Frontal cortex (tissue), 4 donors: ENCODE measurements around the gene CD33. TPM values are rescaled to one million over a fixed set of nuclear protein-coding genes. Genes with fewer than 3 reads are reported as not detected.
"Not testable (repeated sequence)": the region's sequence is repeated elsewhere in the genome, so short reads cannot be mapped to it uniquely, and the experiment has no call there.

ENCODE experiments used
- DNase-seq, 2 donors: peaks; one replicate each; pipeline ENCODE4 v3.0.0; 2012; ENCODE audit warnings: low spot score in 2 of 2
- FAIRE-seq: peaks from 2 replicates; lab custom pipeline; 2012; peaks lifted over from hg19 to GRCh38; lab: Jason Lieb, UNC
- total RNA-seq: library from RNA; depleted of rRNA; stranded (reverse); fragments of >200 nt; gene quantifications from one replicate; pipeline ENCODE4 v1.2.3, GENCODE V29; 2014
- donor health status: control.
- donor health status: control.
- donor health status: control.

CD33 gene
- 0.41 TPM for total RNA-seq

DNA sequence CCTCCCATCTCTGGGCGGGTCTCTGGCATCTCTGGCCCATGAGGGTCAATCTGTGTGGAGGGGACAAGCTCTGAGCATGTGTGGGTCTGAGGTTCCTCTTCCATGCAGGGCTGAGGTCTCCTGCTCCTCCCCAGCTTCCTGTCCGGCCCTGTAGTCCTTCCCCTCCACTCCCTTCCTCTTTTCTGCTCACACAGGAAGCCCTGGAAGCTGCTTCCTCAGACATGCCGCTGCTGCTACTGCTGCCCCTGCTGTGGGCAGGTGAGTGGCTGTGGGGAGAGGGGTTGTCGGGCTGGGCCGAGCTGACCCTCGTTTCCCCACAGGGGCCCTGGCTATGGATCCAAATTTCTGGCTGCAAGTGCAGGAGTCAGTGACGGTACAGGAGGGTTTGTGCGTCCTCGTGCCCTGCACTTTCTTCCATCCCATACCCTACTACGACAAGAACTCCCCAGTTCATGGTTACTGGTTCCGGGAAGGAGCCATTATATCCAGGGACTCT is at the start of gene CD33:
Gene CD33, plus strand, starts transcription at position 183 of the 496 bp plus-strand sequence. Its CDS starts 39 bp downstream, at position 222.
- not testable (repeated sequence) for DNase-seq

DNA sequence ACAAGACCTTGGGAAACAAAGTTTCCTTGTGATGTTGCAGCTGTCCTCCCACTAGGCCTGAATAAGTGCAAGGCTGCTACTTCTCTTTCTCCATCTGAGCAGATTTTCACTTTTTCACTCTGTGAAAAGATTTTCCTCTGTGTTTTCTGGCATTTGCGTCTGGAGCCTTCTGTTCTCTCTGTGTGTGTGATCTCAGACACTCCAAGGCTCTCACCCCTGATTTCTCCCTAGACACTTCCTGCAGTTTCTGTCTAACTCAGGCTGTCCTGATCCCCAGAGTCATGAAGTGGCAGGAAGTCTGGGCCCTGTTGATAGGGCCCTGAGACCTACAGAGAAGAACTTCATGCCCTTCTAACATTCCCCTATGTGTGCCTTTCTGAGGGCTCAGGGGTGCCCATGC is 45.6 kb upstream of the CD33 start:
- DNase-seq (no peak), FAIRE-seq (no peak)

More for the DNA sequence above, at the start of gene CD33:
- FAIRE-seq = not testable (repeated sequence)

DNA sequence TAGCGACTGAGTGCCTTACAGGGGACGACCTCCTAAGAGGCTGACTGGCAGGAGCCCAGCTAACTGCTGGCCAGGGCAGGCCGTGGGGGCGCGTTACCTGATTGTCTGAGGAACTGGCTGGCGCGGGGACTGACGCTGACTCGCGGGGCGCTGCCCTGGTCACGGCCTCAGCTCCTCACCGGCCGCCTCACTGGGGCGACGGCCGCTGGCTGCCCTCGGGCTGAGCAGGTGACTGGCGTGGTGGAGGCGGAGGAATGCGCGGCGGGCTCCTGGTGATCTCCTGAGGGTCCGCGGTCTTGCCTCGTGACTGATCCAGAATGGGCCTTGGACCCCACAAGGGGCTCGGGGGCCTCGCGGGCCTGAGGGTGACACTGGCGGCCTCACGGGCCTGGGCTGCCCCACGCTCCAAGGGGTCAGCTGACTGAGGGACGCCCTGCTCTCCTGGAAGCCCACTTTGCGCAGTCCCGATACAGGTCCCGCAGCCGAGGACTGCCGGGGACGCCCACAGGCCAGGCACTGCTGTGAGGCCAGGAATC is 43.4 kb upstream of the CD33 start:
- DNase-seq (no peak), FAIRE-seq (no peak)

DNA sequence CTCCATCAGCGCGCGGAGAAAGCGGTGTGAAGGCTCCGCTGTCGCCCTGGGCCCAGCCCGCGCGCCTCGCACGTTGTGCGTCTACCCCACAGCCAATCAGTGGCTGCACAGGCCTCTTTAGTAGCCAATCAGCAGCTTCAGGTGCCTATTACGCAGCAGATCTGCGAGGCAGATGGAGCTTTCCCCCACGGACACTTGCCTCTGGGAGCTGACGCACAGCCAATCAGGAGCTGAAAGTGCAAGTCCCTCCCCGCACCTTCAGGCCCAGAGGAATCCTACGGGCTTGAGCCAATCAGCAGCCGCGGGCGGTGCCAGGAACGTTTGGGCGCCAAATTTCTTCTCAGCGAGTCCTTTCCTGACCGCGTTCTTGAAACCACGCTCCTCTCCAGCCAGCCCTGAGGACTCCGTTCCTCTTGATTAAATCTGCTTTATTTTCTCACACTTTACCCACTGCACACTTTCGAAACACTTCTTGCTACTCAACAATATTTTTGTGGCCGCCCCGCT is 42.9 kb upstream of the CD33 start:
- no peak for DNase-seq
- no peak for FAIRE-seq

DNA sequence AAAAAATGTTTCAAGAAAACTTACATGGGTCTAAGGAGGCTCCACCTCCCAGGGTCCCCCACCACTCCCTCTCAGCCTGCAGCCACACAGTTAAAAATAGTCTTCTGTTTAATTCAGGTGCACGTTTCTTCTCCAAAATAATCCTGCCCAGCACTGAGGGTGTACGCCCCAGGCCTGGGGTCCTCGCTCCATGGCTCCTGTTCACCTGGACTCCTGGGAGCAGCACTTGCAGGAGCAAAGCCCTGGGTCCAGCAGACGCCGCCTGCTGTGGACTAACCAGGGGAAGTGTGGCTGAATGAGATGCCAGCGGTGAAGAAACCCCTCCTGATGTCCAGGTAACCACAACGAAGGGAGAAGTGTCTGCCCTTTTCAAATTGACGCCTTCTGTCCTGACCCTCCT is 41.3 kb upstream of the CD33 start:
- FAIRE-seq = no peak

DNA sequence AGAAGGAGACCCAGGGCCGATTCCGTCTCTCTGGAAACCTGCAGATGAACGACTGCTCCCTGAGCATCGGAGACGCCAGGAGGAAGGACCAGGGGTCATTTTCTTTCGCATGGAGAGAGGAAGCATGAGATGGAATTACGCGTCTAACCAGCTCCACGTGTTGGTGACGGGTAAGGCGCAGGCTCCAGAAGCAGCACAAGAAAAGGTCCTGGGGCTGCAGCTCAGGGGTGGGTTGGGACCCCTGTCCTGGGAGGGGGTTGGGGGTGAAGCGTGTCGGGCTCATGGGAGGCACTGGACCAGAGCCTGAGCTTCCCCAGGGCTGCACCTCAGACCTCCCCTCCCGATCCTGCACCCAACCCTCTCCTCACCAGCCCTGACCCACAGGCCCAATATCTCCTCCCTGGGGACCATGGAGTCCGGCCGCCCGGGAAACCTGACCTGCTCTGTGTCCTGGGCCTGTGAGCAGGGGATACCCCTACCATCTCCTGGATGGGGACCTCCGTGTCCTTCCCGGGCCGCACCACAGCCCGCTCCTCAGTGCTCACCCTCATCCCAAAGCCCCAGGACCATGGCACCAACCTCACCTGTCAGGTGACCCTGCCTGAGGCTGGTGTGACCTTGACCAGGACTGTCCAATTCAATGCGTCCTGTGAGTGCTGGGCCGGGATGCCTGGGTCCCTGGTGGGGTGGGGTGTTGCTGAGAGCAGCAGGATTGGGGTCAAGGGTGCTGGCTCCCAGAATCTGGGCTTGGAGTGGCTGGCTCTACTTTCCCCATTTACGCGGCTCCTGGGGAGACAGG is 39.6 kb upstream of the CD33 start:
- no peak for DNase-seq
- FAIRE-seq = no peak

More for the DNA sequence above, 41.3 kb upstream of the CD33 start:
- no peak for DNase-seq

DNA sequence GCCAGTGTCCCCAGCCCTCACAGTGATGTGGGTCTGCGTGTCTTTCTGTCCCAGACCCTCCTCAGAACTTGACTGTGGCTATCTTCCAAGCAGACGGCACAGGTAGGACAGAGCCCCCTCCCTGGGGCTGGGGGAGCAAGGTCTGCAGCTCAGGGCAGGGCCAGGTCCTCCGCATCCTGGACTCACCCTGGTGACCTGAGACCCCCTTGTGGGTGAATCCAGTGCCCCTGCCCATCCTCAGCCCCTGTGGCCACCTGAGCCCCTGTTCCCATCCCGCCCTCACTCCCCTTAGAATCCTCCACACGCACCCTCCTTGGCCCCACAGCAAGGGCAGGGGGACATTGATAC is 39.0 kb upstream of the CD33 start:
- DNase-seq (no peak), FAIRE-seq (no peak)

DNA sequence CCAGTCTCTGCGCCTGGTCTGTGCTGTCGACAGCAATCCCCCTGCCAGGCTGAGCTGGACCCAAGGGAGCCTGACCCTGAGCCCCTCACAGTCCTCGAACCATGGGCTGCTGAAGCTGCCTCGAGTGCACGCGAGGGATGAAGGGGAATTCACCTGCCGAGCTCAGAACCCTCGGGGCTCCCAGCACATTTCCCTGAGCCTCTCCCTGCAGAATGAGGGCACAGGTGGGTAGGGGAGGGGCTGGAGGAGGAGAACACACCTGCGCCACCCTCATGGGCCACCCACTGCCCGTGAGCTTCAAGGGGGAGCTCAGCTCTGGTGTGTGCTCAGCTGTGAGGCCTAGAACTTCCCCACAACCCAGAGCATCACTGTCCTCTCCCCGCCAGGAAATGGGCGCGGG is 38.6 kb upstream of the CD33 start:
- no peak for FAIRE-seq

DNA sequence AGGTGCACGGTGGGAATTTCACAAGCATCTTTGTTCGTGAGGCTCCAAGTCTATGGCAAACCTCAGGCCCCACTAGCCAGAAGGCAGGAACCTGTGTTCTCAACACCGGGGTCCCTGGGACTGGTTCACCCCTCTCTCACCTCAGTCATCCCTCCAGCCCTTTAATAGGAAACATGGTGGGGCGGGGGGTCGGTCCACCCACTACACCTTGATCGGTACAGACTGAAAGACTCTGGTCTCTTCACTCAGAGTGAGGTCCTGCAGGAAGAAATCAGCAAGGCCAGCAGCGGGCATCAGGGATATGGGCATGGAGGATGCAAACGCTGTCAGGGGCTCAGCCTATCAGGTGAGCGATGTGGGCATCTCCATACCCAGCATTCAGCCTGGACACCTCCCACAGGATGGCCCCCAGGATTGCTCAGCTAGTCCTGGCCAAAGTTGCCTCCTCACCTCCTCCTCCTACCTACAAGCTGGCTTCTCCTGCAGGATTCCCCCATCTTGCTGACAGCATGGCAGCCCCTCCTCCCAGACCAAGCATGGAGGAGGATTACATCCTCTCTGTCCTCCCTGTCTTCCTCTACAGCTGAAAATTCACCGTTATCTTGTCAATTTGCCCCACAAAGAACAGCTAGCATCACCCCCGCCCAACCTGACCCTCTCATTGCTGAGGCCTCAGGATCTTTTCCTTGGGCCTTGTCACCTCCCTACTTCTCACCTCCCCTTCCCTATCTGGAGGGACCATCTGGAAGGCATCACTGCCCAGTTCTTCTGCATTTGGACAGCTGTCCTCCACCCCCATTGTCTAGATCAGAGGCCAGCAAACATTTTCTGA is 37.3 kb upstream of the CD33 start:
- DNase-seq (no peak), FAIRE-seq (no peak)

More for the DNA sequence above, 38.6 kb upstream of the CD33 start:
- no peak for DNase-seq

DNA sequence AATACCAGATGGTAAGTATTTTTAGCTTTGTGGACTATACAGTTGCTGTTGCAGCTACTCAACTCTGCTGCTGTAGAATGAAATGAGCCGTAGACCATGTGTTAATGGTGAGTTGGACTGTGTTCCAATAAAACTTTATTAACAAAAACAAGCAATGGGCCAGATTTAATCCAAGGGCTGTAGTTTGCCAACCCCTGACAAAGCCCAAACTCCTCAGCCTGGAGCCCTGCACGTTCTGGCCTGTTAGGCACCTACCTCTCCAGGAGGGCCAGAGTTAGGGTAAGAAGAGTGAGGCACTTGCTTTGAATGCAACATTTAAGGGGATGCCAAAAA is 36.7 kb upstream of the CD33 start:
- no peak for FAIRE-seq
- DNase-seq = no peak

DNA sequence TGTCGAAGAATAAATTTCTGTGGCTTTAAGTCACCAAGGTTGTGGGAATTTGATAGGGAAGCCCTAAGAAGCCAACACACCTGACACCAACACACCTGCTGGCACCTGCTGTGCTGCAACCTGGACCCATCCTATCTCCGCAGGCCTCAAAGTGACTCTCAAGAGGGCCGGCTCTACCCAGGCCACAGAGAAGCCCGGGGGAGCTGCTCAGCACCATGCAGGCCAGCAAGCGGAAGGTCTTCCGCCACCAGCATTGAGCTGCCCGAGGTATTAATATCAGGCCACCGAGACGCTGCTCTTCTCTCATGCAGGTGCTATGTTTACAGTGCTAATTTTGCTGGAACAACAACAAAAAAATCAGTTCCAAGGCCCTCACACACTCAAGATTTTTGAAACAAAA is 32.2 kb upstream of the CD33 start:
- no peak for FAIRE-seq
- no peak for DNase-seq

DNA sequence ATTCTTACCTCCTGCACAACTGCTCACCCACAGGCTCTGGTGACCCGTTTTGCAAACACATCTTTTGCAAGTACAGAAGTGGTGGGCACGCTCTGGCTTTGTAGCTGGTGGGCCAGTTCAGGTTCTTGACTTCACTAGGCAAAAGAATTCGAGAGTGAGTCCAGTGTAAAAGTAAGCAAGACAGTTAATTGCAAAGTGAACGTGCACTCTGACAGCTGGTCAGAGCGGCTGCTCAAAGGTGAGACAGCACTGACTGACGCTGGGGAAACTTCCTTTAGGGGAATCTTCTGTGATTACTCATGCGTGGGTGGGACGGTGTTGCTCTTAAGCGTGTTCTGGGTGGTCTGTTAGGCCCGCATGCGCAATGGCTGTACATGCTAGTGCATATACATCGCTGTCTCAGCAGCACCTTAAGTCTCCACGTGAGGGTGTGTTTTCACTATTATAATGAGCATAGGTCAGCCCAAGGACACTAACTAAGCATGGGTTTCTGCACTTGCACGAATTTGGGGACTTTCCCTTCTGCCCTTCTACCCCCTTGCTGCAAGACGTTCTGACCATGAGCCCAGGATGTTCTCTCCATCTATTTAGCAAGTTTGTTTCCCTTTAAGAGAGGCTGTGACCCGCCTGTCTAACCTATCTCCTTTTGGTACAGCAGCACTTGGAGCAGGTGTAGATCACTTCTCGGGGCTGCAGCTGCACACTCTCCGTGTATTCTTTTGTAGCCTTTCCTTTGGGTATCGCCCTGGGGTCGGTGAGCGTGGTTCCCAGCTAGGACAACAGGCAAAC is 30.2 kb upstream of the CD33 start:
- DNase-seq (no peak), FAIRE-seq (no peak)

DNA sequence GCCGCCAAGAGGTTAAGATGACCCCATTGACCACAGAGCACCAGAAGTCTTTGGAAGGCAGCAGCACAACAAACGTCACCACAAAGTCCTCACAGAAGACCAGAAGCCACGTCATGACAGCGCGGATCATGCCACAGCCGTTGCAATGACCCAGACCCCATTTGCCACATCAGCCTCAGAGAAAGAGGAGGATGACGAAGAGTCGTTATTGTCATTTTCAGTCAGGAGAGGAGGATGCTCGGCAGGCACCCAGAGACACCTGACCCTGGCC is 29.6 kb upstream of the CD33 start:
- no peak for FAIRE-seq
- DNase-seq = no peak

DNA sequence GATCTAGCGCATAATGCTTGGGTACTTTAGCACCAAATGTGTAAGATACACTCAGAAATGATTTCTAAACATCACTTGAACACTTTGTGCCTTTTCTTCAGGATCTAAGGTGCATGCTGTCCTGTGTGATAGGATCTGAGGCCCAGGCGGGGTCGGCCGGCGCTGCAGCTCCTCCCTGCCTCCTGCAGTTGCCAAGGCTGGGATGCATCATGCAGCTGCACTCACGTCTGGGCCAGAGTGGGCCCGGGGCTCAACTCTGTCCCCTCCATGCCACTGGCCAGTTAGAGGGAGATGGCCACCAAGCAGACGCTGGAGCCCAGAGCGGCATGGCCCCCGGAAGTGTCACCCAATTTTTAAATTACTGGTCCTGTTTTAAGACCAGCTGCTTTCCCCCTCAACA is 29.3 kb upstream of the CD33 start:
- DNase-seq = no peak
- FAIRE-seq = no peak

DNA sequence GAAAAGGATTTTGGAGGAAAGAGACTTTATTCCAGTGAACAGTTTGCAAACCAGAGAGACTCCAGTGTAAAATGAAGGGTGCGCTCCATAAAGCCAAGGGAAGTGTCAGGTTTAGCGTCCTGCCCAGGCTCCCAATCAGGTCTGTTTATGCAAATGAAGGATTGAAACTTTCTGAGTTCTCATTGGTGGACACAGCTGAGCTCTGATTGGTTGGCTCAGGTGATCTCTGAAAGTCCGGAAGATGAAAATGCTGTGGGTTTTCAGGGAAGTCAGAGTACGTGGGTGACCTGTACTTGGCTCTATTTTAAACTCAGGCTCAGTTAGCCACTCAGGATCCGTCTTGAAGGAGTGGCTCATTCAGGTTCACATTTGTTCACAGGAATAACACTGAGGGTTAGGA is 28.7 kb upstream of the CD33 start:
- no peak for DNase-seq
- FAIRE-seq = no peak

DNA sequence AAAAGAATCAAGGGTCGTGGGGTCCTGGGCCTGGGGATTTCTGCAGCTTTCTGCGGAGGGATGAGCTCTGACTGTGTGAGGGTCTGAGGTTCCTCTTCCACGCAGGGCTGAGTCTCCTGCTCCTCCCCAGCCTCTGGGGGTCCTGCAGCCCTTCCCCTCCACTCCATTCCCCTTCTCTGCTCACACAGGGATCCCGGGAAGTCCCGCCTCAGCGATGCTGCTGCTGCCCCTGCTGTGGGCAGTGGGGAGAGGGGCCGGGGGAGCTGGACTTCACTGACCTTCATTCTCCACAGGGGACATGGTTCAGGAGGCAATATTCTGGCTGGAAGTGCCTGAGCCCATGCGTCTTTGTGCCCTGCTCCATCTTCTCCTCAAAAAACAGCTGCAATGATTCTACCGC is 26.2 kb upstream of the CD33 start:
- no peak for FAIRE-seq
- DNase-seq = no peak

DNA sequence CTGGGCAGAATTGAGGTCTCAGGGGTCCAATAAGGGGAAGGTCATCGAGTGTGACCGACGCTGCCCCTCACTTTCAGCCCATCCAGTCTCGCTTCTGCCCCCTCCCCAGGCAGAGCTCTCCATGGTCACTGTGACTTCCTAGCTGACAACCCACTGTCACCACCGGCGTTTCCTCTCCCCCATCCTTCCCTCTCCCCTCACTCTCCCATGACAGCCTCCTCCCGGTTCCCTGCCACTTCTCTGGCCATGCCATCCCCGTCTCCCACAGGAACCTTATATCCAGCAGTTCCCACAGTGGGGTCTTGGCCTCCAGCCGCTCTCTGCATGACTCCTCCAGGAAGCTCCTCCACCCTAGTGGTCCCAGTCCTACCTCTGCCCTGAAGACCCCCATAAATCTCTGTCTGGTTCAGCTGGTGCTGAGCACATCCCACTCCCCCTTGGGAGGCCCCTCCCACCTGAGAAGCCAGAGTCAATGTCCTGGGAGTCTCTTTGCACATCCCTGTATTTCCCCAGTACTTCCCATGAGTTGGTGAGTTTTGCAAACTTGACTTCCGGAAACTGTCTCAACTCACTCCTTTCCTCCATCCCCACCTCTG is 24.7 kb upstream of the CD33 start:
- DNase-seq (no peak), FAIRE-seq (no peak)

DNA sequence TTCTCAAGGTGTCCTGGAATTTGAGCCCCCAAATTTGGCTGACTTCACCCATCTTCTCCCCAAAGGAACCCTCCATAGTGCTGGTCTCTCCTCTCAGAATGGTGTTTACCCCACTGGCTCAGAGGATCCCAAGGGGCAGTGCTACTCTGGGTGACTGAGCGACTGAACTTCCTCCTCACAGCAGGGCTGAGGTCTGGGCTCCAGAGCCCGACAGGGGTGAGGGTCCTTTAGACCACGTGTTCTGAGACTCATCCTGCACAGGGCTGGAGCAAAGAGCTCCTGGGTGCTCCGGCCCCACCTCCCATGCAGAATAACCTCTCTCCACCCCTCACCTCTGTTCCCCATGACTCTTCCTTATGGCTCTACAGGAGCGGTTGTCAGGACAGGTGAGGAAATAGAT is 23.2 kb upstream of the CD33 start:
- no peak for DNase-seq
- FAIRE-seq = no peak

DNA sequence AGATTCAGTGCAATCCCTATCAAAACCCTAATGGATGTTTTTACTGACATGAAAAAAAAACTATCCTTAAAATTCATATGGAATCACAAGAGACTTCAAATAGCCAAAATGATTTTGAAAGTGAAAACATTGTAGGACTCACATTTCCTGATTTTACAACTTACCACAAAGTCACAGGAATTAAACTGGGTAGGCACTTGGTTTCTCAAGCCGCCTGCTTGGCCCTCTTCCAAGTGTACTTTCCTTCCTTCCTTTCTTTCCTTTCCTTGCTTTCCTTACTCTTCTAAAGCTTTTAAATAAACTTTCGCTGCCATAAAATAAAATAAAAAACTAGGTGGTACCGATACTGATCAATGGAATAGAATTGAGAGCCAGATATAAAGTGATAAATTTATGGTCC is 21.0 kb upstream of the CD33 start:
- FAIRE-seq (no peak), DNase-seq (no peak)

DNA sequence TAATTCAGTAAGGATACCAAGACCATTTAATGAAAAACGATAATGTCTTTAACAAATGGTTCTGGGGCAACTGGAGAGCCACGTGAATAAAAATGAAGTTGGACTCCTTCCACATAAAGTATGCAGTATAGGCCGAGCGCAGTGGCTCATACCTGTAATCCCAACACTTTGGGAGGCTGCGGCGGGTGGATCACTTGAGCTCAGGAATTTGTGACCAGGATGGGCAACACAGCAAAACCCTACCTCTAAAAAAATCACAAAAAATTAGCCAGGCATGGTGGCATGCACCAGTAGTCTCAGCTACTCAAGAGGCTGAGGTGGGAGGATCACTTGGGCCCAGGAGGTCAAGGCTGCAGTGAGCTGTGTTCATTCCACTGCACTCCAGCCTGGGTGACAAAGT is 20.6 kb upstream of the CD33 start:
- DNase-seq = no peak
- FAIRE-seq = no peak
